ENCODE measurements around the gene PCSK1N.
A peak's percentile ranks its signal among the peaks of the same experiment; 100 is the strongest.
"Not testable (repeated sequence)": the region's sequence is repeated elsewhere in the genome, so short reads cannot be mapped to it uniquely, and the experiment has no call there.

Gene PCSK1N

GRCh38 chrX:48823053-48823452 lies 12.4 kb downstream of the PCSK1N start:
- DNase-seq (ENCODE audit: low read depth in 2 of 2) = no peak

DNA sequence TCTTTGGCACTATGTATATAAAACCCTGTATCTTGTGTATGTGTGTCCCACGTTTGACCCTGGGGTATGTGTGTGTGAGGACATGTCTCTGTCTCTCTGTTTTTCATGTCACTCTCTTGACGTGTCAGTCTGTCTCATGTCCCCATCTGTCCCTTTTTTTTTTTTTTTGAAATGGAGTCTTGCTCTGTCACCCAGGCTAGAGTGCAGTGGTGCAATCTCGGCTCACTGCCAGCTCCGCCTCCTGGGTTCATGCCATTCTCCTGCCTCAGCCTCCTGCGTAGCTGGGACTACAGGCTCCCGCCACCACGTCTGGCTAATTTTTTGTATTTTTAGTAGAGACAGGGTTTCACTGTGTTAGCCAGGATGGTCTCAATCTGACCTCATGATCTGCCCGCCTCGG lies 16.0 kb downstream of the PCSK1N start:
- DNase-seq (ENCODE audit: low read depth in 2 of 2) = not testable (repeated sequence)

- no peak for DNase-seq (ENCODE audit: low read depth in 2 of 2)
Measured at GRCh38 chrX:48818866-48819265, 16.5 kb downstream of the PCSK1N start.

DNA sequence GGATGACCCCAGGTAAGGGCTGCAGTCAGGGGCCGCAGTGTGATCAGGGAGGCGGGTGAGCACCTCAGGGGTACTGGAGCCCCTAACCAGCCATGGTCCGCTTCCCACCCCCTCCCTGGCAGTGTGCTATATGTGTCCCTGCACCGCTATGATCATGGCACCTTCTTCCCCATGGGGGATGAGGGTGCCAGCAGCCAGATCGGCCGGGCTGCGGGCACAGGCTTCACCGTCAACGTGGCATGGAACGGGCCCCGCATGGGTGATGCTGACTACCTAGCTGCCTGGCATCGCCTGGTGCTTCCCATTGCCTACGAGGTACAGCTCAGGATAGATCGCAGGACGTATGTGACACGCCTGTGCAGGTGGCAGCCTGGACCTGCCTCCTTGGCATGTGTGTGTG lies 17.3 kb downstream of the PCSK1N start:
- DNase-seq (ENCODE audit: low read depth in 2 of 2) = no peak

- DNase-seq (ENCODE audit: low read depth in 2 of 2) = no peak
Measured at GRCh38 chrX:48816014-48816810, 19.2 kb downstream of the PCSK1N start.

GRCh38 chrX:48815266-48815665 lies 20.1 kb downstream of the PCSK1N start:
- no peak for DNase-seq (ENCODE audit: low read depth in 2 of 2)

DNA sequence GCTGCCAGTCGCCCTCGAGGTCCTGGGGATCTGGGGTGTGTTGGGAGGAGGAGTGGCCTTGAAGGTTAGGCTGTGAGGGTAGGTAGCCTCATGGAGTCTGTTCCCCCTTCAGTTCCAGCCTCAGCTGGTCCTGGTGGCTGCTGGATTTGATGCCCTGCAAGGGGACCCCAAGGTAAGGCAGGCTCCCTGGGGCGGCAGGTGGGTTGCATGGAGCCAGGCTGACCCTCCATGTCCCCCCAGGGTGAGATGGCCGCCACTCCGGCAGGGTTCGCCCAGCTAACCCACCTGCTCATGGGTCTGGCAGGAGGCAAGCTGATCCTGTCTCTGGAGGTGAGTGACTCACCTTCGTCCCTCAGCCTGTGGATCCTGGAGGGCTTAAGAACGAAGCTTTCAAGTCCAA lies 20.7 kb downstream of the PCSK1N start:
- DNase-seq (ENCODE audit: low read depth in 2 of 2) = no peak

GRCh38 chrX:48813644-48814043 lies 21.8 kb downstream of the PCSK1N start:
- no peak for DNase-seq (ENCODE audit: low read depth in 2 of 2)

- DNase-seq (ENCODE audit: low read depth in 2 of 2) = no peak
Measured at GRCh38 chrX:48806081-48806480, 29.3 kb downstream of the PCSK1N start.

GRCh38 chrX:48802905-48803200 lies 32.6 kb downstream of the PCSK1N start:
- no peak for DNase-seq (ENCODE audit: low read depth in 2 of 2)

GRCh38 chrX:48802089-48802904 lies 33.1 kb downstream of the PCSK1N start:
- DNase-seq (ENCODE audit: low read depth in 2 of 2) = peak; percentile 28 to 73

DNA sequence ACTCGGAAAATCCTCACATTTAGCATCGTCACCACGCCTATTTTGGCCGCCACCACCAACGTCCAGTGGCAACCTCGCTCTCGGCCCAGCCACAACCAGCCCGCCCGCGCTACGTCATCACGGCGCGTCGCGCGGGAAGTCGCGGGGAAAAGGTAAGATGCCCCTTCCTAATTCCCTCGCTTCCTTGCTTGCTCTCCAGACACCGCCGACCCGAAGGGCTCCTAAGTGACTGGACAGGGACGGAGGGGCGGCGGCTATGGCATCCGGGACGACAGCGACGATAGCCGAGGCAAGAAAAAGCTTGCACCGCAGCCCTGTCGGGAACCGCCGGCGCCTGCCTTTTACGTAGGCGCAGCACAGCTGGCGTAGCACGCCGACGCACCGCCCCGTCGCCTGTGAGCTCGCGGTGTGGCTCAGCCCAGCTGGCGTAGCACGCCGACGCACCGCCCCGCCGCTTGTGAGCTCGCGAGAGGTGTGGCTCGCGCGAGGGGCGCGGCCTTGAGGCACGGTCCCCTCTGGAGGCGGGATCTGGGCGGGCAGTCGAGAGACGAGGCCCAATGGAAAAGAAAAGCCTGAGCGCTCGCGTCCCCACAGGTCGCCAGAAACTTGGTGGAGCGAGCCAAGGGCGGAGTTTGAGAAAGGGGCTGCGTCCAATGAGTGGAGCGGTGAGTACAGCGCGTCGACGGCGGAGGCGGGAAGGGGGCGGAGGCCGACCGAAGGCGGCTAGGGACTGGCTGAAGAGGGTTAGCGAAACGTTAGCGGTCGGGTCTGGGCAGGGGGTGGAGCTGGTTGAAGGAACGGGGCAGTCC lies 33.9 kb downstream of the PCSK1N start, which contains the start of gene HDAC6:
Gene HDAC6, plus strand, starts transcription at position 788 of the 809 bp plus-strand sequence. CDS start 626 bp downstream, outside the sequence.
- DNase-seq (ENCODE audit: low read depth in 2 of 2) = peak; percentile 87 to 89

- DNase-seq (ENCODE audit: low read depth in 2 of 2) = no peak
Measured at GRCh38 chrX:48800574-48801279, 34.7 kb downstream of the PCSK1N start.

- DNase-seq (ENCODE audit: low read depth in 2 of 2) = no peak
Measured at GRCh38 chrX:48798318-48798717, 37.1 kb downstream of the PCSK1N start.

- no peak for DNase-seq (ENCODE audit: low read depth in 2 of 2)
Measured at GRCh38 chrX:48794911-48795515, 40.4 kb downstream of the PCSK1N start.

GRCh38 chrX:48794340-48794910 lies 41.0 kb downstream of the PCSK1N start:
- no peak for DNase-seq (ENCODE audit: low read depth in 2 of 2)

GRCh38 chrX:48793935-48794334 lies 41.5 kb downstream of the PCSK1N start:
- DNase-seq (ENCODE audit: low read depth in 2 of 2) = no peak

GRCh38 chrX:48792219-48792618 lies 43.2 kb downstream of the PCSK1N start:
- DNase-seq (ENCODE audit: low read depth in 2 of 2) = no peak

GRCh38 chrX:48791063-48791820 lies 44.2 kb downstream of the PCSK1N start:
- DNase-seq (ENCODE audit: low read depth in 2 of 2) = no peak

DNA sequence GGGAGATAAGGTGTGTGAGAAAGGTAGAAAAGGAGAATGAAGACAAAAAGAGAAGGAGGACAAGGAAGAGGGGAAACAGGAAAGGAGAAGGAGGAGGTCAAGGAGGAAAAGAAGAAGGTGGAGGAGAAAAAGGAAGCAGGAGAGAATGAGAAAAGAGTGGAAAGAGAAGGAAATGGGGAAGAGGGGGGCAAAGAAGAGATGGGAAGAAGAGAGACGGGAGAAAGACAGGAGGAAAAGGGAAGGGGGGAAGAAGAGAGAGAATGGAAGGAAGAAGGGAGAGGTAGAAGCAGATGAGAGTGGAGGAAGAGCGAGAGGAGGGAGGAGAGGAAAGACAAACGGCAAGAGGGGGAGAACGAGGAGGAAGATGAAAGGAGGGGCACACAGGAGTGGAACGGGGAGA lies 44.9 kb downstream of the PCSK1N start:
- no peak for DNase-seq (ENCODE audit: low read depth in 2 of 2)

Data from stimulated activated CD4-positive, alpha-beta T cell treated with anti-CD3 and anti-CD28 coated beads, Interleukin-12 subunit alpha, Interleukin-12 subunit beta, amount 100 ng/mL, for 24 hours (primary cell).